Kidney capillary endothelial cell (primary cell): ENCODE measurements around the gene MRPL52.
"Not testable (repeated sequence)": the region's sequence is repeated elsewhere in the genome, so short reads cannot be mapped to it uniquely, and the experiment has no call there.

Source experiments
- DNase-seq: peaks from one replicate; pipeline ENCODE4 v3.0.0-alpha.2; 2018; ENCODE audit warnings: low spot score

The MRPL52 gene

GRCh38 chr14:22854963-22855724 is 25.5 kb downstream of the MRPL52 start:
- no peak for DNase-seq

GRCh38 chr14:22856428-22856827 is 26.7 kb downstream of the MRPL52 start:
- no peak for DNase-seq

GRCh38 chr14:22860377-22860776 is 30.7 kb downstream of the MRPL52 start:
- DNase-seq = not testable (repeated sequence)

GRCh38 chr14:22861651-22862050 is 32.0 kb downstream of the MRPL52 start:
- no peak for DNase-seq

- no peak for DNase-seq
Observed at GRCh38 chr14:22864979-22865378, 35.3 kb downstream of the MRPL52 start.

GRCh38 chr14:22865424-22866405 is 36.0 kb downstream of the MRPL52 start:
- DNase-seq = no peak

- no peak for DNase-seq
Observed at GRCh38 chr14:22866874-22867273, 37.2 kb downstream of the MRPL52 start.

GRCh38 chr14:22870811-22871223 is 41.1 kb downstream of the MRPL52 start:
- no peak for DNase-seq

- peak; percentile 76 for DNase-seq
Observed at GRCh38 chr14:22871224-22872032, 41.7 kb downstream of the MRPL52 start, which contains the start of gene LRP10. Gene LRP10 (plus strand): TSS chr14:22871740. CDS start chr14:22872304, 564 bp downstream.

GRCh38 chr14:22872033-22872832 is 42.5 kb downstream of the MRPL52 start:
- DNase-seq = peak; percentile 71

- no peak for DNase-seq
Observed at GRCh38 chr14:22872833-22873520, 43.3 kb downstream of the MRPL52 start.

GRCh38 chr14:22875003-22875747 is 45.5 kb downstream of the MRPL52 start:
- no peak for DNase-seq

- DNase-seq = no peak
Observed at GRCh38 chr14:22875748-22876319, 46.1 kb downstream of the MRPL52 start.

GRCh38 chr14:22877000-22877501 is 47.4 kb downstream of the MRPL52 start:
- DNase-seq = no peak

GRCh38 chr14:22878271-22879246 is 48.9 kb downstream of the MRPL52 start:
- no peak for DNase-seq

- DNase-seq = no peak
Observed at GRCh38 chr14:22882064-22882463, 52.4 kb downstream of the MRPL52 start.

- no peak for DNase-seq
Observed at GRCh38 chr14:22882529-22883172, 53.0 kb downstream of the MRPL52 start.
